Stomach smooth muscle (tissue), 2 donors: ENCODE data around the gene ST3GAL6.
"Not testable (repeated sequence)": the region's sequence is repeated elsewhere in the genome, so short reads cannot be mapped to it uniquely, and the experiment has no call there.

Experiments used
- H3K27ac ChIP-seq: one replicate; pipeline ENCODE4 v1.7.0; 2013; ENCODE audit warnings: mild to moderate bottlenecking, low read length, inconsistent platforms
- H3K27me3 ChIP-seq, 2 donors: one replicate each; pipeline ENCODE4 v1.7.0; 2013; ENCODE audit warnings: low read length in 2 of 2; ENCODE audit not compliant: insufficient read depth in 2 of 2, control insufficient read depth in 1 of 2
- H3K36me3 ChIP-seq, 2 donors: one replicate each; pipeline ENCODE4 v1.7.0; 2013; ENCODE audit warnings: low read length in 2 of 2; ENCODE audit not compliant: control insufficient read depth in 2 of 2, insufficient read depth in 2 of 2
- H3K4me1 ChIP-seq: one replicate; pipeline ENCODE4 v1.7.0; 2013; ENCODE audit warnings: low read length; ENCODE audit not compliant: control insufficient read depth, insufficient read depth
- H3K4me3 ChIP-seq, 2 donors: one replicate each; pipeline ENCODE4 v1.7.0; 2013; ENCODE audit warnings: low read length in 2 of 2
- H3K9ac ChIP-seq, 2 donors: one replicate each; pipeline ENCODE4 v1.7.0; 2013; ENCODE audit warnings: low read length in 2 of 2, mild to moderate bottlenecking in 1 of 2
- H3K9me3 ChIP-seq, 2 donors: one replicate each; pipeline ENCODE4 v1.7.0; 2013; ENCODE audit warnings: low read length in 2 of 2; ENCODE audit not compliant: control insufficient read depth in 2 of 2
- donor health status: healthy.
- donor health status: Pancreatic carcinoma.

Gene ST3GAL6

GRCh38 chr3:98817547-98818041 lies 54.5 kb downstream of the ST3GAL6 start:
- H3K27me3 ChIP-seq = no peaks in the 10 kb centered on the region
- no peaks in the 10 kb centered on the region for H3K4me1 ChIP-seq
- peaks cover 3 to 4% of the 10 kb centered on the region in 2 donors for H3K36me3 ChIP-seq
- H3K4me3 ChIP-seq = no peak overlapping the region
- H3K27ac ChIP-seq = no peak overlapping the region
- H3K9ac ChIP-seq = no peak overlapping the region
- H3K9me3 ChIP-seq = no peaks in the 10 kb centered on the region

- no peak overlapping the region for H3K4me3 ChIP-seq
- no peaks in the 10 kb centered on the region for H3K4me1 ChIP-seq
- peaks cover 0 to 3% of the 10 kb centered on the region in 2 donors for H3K36me3 ChIP-seq
Observed at GRCh38 chr3:98821063-98821462, 57.9 kb downstream of the ST3GAL6 start.

GRCh38 chr3:98823791-98824190 lies 60.7 kb downstream of the ST3GAL6 start:
- H3K9me3 ChIP-seq = no peaks in the 10 kb centered on the region
- no peaks in the 10 kb centered on the region for H3K36me3 ChIP-seq
- H3K9ac ChIP-seq = no peak overlapping the region
- H3K27ac ChIP-seq = no peak overlapping the region
- H3K4me3 ChIP-seq = no peak overlapping the region
- no peaks in the 10 kb centered on the region for H3K27me3 ChIP-seq
- H3K4me1 ChIP-seq = no peaks in the 10 kb centered on the region

More at GRCh38 chr3:98821063-98821462, 57.9 kb downstream of the ST3GAL6 start:
- H3K9ac ChIP-seq = no peak overlapping the region
- no peaks in the 10 kb centered on the region for H3K27me3 ChIP-seq
- no peaks in the 10 kb centered on the region for H3K9me3 ChIP-seq
- no peak overlapping the region for H3K27ac ChIP-seq

GRCh38 chr3:98824256-98824655 lies 61.1 kb downstream of the ST3GAL6 start:
- Histone ChIP-seq H3K4me3 (no peak overlapping the region), H3K9me3 (no peaks in the 10 kb centered on the region), H3K27me3 (no peaks in the 10 kb centered on the region), H3K9ac (no peak overlapping the region), H3K4me1 (no peaks in the 10 kb centered on the region), H3K36me3 (no peaks in the 10 kb centered on the region), H3K27ac (no peak overlapping the region)

- no peaks in the 10 kb centered on the region for H3K9me3 ChIP-seq
- no peaks in the 10 kb centered on the region for H3K27me3 ChIP-seq
- no peak overlapping the region for H3K4me3 ChIP-seq
- H3K27ac ChIP-seq = no peak overlapping the region
- no peak overlapping the region for H3K9ac ChIP-seq
- no peaks in the 10 kb centered on the region for H3K4me1 ChIP-seq
- H3K36me3 ChIP-seq = no peaks in the 10 kb centered on the region
Observed at GRCh38 chr3:98826126-98826525, 63.0 kb downstream of the ST3GAL6 start.

GRCh38 chr3:98827221-98827920 lies 64.2 kb downstream of the ST3GAL6 start:
- Histone ChIP-seq H3K4me3 (no peak overlapping the region), H3K36me3 (no peaks in the 10 kb centered on the region), H3K9me3 (no peaks in the 10 kb centered on the region), H3K27ac (no peak overlapping the region), H3K9ac (no peak overlapping the region), H3K27me3 (no peaks in the 10 kb centered on the region), H3K4me1 (no peaks in the 10 kb centered on the region)

- H3K36me3 ChIP-seq = no peaks in the 10 kb centered on the region
- H3K27ac ChIP-seq = no peak overlapping the region
- H3K4me1 ChIP-seq = no peaks in the 10 kb centered on the region
- no peak overlapping the region for H3K9ac ChIP-seq
- H3K9me3 ChIP-seq = no peaks in the 10 kb centered on the region
- no peak overlapping the region for H3K4me3 ChIP-seq
- H3K27me3 ChIP-seq = no peaks in the 10 kb centered on the region
Observed at GRCh38 chr3:98829246-98829832, 66.2 kb downstream of the ST3GAL6 start.

- not testable (repeated sequence) for H3K27me3 ChIP-seq, H3K4me1 ChIP-seq, H3K9me3 ChIP-seq
Observed at GRCh38 chr3:98831060-98831459, 67.9 kb downstream of the ST3GAL6 start.

GRCh38 chr3:98839846-98840245 lies 76.7 kb downstream of the ST3GAL6 start:
- H3K36me3 ChIP-seq = peaks cover 0 to 3% of the 10 kb centered on the region in 2 donors

More at GRCh38 chr3:98831060-98831459, 67.9 kb downstream of the ST3GAL6 start:
- not testable (repeated sequence) for H3K9ac ChIP-seq, H3K36me3 ChIP-seq, H3K4me3 ChIP-seq, H3K27ac ChIP-seq

GRCh38 chr3:98843266-98843959 lies 80.3 kb downstream of the ST3GAL6 start:
- H3K27me3 ChIP-seq = no peaks in the 10 kb centered on the region
- no peaks in the 10 kb centered on the region for H3K9me3 ChIP-seq
- H3K36me3 ChIP-seq = peaks cover 4% of the 10 kb centered on the region in 2 donors
- H3K4me3 ChIP-seq = no peak overlapping the region
- H3K27ac ChIP-seq = no peak overlapping the region
- no peaks in the 10 kb centered on the region for H3K4me1 ChIP-seq
- no peak overlapping the region for H3K9ac ChIP-seq

More at GRCh38 chr3:98839846-98840245, 76.7 kb downstream of the ST3GAL6 start:
- Histone ChIP-seq H3K9ac (no peak overlapping the region), H3K9me3 (no peaks in the 10 kb centered on the region), H3K27ac (no peak overlapping the region), H3K4me3 (no peak overlapping the region), H3K4me1 (no peaks in the 10 kb centered on the region), H3K27me3 (no peaks in the 10 kb centered on the region)
